Stimulated activated CD8-positive, alpha-beta memory T cell treated with anti-CD3 and anti-CD28 coated beads, Interleukin-15, amount 100 ng/mL, for 48 hours (primary cell): ENCODE measurements around the gene TSPAN17.
"Not testable (repeated sequence)": the region's sequence is repeated elsewhere in the genome, so short reads cannot be mapped to it uniquely, and the experiment has no call there.

Experiments
- DNase-seq, 2 donors: peaks; one replicate each; pipeline ENCODE4 v3.0.0-alpha.2; 2020; ENCODE audit warnings: low read depth in 2 of 2

TSPAN17 gene

GRCh38 chr5:176680226-176680563 is 32.9 kb downstream of the TSPAN17 start:
- no peak for DNase-seq

GRCh38 chr5:176682016-176682531 is 34.8 kb downstream of the TSPAN17 start:
- DNase-seq, result no peak

- DNase-seq, result no peak
Measured at GRCh38 chr5:176685010-176685409, 37.7 kb downstream of the TSPAN17 start.

- DNase-seq, result no peak
Measured at GRCh38 chr5:176687247-176687646, 40.0 kb downstream of the TSPAN17 start.

GRCh38 chr5:176687881-176688280 is 40.6 kb downstream of the TSPAN17 start:
- DNase-seq, result no peak

DNA sequence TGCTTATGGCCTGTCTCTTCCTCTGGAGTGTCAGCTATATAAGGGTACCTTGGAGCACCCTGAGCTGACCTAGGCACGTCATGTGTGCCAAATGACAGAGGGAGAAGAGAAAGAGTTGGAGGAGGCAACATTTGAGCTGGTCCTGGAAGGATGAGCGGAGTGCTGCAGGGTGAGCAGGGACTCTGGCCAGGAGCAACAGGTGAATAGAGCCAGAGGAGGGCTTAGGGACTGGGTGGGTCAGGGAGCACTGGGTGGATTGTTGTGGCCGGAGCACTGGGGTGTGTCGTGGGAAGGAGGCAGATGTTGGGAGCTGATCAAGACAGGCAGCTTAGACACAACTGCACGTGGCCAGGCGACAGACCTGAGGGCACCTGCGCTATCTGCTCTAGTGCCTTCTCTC is 43.6 kb downstream of the TSPAN17 start:
- DNase-seq, result no peak

DNA sequence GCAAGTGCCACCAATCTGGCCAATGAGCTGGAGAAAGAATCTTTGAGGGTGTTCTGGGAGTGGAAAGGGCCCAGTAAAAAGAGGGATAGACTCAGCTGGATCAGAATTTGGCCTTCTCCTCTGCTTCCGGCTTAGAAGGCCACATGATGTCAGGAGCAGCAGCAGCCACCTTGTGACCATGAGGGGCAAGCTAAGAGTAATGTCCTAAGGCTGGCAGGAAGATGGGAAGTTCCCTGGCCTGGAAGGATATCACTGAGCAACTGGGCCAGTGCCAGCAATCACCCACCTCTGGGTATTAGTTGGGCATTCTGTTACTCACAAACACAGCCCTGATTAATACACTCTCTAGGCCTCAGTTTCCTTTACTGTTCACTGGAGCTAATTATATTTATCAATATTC is 44.2 kb downstream of the TSPAN17 start:
- DNase-seq, result no peak

DNA sequence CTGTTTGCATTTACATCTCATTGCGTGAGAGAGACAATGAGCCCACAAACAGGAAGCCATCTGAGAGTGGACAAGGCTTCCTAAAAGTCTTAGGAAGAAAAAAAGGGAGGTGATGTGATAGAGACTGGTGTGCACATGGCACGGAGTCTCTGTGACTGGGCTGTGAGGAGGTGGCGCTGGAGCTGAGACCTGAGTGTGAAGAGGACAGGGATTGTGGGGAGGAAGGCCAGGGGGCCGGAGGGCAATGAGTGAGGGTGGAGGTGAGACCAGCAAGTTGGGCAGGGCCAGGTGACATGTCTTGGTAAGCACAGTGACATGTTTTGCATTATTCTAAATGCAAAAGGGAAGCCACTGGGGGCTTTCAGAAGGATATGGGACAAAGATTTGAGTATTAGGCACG is 45.0 kb downstream of the TSPAN17 start:
- no peak for DNase-seq

GRCh38 chr5:176692839-176693476 is 45.7 kb downstream of the TSPAN17 start:
- no peak for DNase-seq

DNA sequence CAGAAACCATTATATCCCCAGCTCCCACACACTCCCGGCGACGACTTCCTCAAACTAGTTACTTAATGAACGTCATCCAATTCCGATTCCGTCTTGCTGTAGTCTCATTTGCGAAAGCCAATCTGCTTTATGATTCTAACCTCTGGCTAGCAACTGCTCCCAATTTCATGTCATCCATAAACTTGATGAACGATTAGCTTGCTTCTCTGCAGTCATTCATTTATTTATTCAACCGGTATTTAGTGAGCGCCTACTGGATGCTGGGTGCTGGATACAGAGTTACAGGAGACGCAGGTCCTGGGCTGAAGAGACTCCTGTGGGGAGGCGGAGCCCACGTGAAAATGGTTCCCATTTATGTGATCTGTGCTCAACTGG is 46.2 kb downstream of the TSPAN17 start:
- DNase-seq, result no peak

DNA sequence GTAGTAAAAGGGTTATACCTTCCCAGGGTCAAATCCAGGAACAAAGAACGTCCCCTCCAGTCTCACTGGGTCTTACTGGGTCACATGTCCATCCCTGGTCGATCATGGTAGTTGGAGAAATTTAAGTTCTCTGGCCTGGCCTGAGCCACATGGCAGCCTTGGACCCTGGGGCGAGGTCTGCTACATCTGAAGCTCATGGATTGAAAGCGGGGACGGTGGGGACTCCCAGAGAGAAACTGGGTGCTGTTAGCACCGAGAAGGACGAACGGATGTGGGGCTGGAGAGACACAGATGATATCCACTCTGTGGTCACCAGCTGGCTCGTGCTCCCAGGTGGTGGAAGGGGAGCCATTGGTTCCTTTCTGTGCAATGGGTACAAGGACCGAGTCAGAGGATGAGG is 46.9 kb downstream of the TSPAN17 start:
- no peak for DNase-seq

- DNase-seq, result no peak
Measured at GRCh38 chr5:176694631-176695030, 47.3 kb downstream of the TSPAN17 start.

DNA sequence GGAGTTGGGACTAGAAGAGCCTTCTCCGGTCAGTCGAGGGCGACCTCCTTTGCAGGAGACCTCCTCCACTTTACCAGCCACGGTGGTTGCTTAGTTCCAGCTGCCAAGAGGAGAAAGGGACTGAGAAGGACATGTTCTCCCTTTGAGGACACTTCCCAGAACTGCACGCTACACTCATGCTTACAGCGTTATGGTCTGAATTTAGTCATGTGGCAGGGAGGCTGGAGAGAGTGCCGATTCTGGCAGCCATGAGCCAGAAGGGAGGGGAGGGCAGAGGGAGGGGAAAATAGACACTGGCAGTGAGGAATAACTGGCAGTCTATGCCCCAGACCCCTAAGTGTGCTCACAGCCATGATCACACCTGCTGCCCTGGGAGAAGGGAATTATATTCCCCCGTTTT is 47.8 kb downstream of the TSPAN17 start:
- DNase-seq, result no peak

DNA sequence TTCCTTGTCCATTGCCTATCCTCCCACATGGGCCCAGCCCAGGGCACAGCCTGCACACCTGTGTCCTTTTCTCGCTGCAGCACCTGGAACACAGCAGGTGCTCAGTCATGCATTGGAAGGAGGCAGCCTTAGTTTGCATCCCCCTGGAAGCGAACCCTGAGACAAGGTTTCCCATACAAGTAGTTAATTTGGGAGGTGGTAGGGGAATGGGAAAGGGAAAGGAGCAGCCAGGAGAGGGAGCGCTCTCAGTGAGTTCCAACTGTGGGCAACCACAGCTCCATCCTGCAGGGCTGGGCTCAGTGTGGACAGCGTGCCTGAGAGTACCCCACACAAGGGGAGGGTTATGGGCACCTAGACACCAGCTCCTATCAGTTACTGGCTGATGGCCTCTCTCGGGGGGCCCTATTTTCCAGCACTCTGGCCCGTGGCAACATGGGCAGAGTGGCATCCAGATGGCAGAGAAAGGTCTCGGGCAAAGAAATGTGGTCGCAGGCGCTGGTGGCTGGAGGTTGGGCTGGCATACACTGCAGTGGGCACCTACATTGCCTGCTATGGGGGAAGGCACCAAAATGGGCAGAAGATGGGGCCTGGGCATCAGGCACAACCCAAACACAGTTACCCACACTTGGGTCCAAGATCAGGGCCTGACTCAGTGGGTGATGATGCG is 50.1 kb downstream of the TSPAN17 start:
- no peak for DNase-seq

DNA sequence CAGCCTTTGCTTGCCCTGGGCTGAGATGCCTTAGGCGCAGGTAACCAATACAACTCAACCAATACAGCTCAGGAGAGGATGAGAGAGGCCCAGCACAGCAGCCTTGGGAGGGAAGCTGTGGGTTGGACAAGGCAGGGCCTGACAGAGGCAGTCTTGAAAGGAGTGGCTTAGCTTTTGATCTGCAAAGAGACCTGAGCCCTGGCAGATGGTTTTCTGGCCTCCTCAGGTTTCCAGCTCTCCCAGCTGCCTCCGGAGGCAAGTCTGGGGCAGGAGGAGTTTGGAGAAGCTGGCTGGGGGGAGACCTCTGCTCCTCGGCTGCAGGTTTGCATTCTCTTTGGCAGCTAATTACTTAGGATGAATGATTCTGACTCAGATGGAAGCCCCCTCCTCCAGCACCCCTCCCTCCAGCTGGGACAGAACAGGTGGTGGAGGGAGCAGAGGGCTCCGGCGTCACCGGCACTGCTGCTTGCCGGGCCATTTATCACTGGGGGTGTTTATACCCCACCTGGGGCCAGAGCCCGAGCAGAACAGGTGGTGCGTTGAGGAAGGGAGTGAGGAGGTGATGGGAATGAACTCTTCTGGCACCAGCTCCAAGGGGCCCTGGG is 50.8 kb downstream of the TSPAN17 start:
- no peak for DNase-seq

DNA sequence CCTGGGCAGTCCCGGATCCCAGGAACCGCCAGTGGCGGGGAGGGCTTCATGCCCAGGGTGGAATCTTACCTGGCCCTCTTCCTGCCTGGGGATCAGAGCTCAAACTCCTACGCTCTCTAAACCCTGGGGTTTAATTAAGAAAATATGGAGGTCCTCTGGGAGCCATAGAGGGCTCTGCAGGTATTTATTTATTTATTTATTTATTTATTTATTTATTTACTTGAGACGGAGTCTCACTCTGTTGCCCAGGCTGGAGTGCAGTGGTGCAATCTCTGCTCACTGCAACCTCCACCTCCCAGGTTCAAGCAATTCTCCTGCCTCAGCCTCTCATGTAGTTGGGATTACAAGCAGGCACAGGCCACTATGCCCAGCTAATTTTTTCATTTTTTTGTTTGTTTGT is 52.2 kb downstream of the TSPAN17 start:
- not testable (repeated sequence) for DNase-seq

DNA sequence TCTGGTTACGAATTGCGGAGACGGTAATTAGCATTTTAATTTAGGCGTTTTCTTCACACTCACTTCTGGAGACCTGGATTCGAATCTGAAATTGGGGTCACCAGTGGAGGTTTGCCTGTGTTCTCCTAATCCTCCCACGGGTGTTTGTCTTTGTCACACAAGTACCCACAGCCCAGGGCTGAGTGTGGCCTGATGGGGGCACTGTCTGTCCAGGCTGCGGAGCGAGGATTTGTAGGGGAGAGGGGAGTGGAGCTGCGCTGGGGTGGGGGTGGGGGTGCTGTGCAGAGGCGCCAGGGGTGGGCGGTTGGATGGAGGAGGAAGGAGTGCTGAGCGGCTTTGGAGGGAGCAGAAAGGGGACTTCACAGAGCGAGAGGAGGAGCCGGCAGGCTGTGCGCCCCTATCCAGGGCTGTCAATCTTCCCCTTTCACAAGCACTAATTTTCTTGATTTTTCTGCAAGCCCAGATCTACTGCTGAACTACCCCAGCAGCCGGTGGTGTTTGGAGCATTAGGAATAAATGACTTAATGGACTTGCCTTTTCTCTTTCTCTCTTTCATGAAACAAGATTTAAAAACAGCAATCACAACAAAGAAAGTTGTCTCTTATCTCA is 53.1 kb downstream of the TSPAN17 start:
- DNase-seq, result no peak

GRCh38 chr5:176702671-176703641 is 55.7 kb downstream of the TSPAN17 start:
- no peak for DNase-seq

- no peak for DNase-seq
Measured at GRCh38 chr5:176703857-176704256, 56.6 kb downstream of the TSPAN17 start.

DNA sequence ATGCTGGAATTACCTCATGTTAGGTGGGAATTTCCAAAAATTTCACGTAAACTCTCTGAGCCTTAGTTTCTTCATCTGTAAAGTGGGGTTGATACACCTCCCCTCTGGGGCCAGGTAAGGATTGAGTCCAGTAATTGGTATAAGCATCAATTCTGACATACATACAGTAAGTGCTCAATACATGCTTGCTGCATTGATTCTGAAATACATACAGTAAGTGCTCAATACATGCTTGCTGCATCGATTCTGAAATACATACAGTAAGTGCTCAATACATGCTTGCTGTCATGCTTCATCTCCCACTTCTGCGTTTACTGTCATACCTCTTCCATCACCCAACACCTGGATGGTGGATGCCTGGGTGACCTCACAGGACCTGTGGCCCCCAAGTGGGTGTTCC is 57.1 kb downstream of the TSPAN17 start:
- DNase-seq, result no peak

GRCh38 chr5:176704817-176705216 is 57.5 kb downstream of the TSPAN17 start:
- DNase-seq, result no peak
